Measurements from ENCODE around the gene MRPS11. TPM values are rescaled to one million over a fixed set of nuclear protein-coding genes. Genes with fewer than 3 reads are reported as not detected.
"Not testable (repeated sequence)": the region's sequence is repeated elsewhere in the genome, so short reads cannot be mapped to it uniquely, and the experiment has no call there.

MRPS11 gene
- total and polyA plus RNA-seq, 12 donors, result 47.5 to 95.0 (median 64.7) TPM

GRCh38 chr15:88467935-88468528 is 524 bp downstream of the MRPS11 start:
- peak in 2 of 9 donors; percentile 16 to 17 for TF ChIP-seq CTCF (IDR thresholded peaks at IDR 0.05)
- 2 to 6% methylated on average over 17 of the region's 17 CpGs for WGBS, 2 donors
- peak overlapping the region; percentile 84 to 98 (median 95) for H3K27ac ChIP-seq
- H3K27me3 ChIP-seq, result no peaks in the 10 kb centered on the region
- DNase-seq (no peak), ATAC-seq (no peak)
- no peaks in the 10 kb centered on the region for H3K9me3 ChIP-seq
- peaks cover 5 to 55% (median 27%) of the 10 kb centered on the region in 9 donors for H3K4me1 ChIP-seq
- peak overlapping the region; percentile 76 to 94 (median 80) for H3K4me3 ChIP-seq
- intact Hi-C loops (cut with DNase I), result no loop called here
- peaks cover 0 to 63% (median 16%) of the 10 kb centered on the region in 9 donors for H3K36me3 ChIP-seq

GRCh38 chr15:88468721-88469120 is 1.2 kb downstream of the MRPS11 start:
- DNase-seq; H3K9me3 ChIP-seq; intact Hi-C loops (cut with DNase I); H3K27me3 ChIP-seq; H3K27ac ChIP-seq; ATAC-seq: not testable (repeated sequence)
- Histone ChIP-seq H3K4me1 (peaks cover 5 to 49% (median 27%) of the 10 kb centered on the region in 9 donors), H3K36me3 (peaks cover 0 to 63% (median 16%) of the 10 kb centered on the region in 9 donors), H3K4me3 (peak overlapping the region in 6 of 10 donors; percentile 76 to 94 (median 80))
- WGBS, 2 donors, result 94 to 96% methylated on average over 10 of the region's 10 CpGs

GRCh38 chr15:88469321-88469720 is 1.8 kb downstream of the MRPS11 start:
- intact Hi-C loops (cut with DNase I), result no loop called here
- Histone ChIP-seq H3K27me3 (no peaks in the 10 kb centered on the region), H3K9me3 (no peaks in the 10 kb centered on the region), H3K36me3 (peaks cover 0 to 63% (median 18%) of the 10 kb centered on the region in 9 donors), H3K4me3 (no peak overlapping the region), H3K4me1 (peaks cover 5 to 45% (median 27%) of the 10 kb centered on the region in 9 donors), H3K27ac (no peak overlapping the region)
- no peak for TF ChIP-seq CTCF (IDR thresholded peaks at IDR 0.05)
- DNase-seq (no peak), ATAC-seq (no peak)
- 89 to 100% methylated on average over 2 of the region's 2 CpGs for whole genome bisulfite sequencing, 2 donors

- H3K36me3 ChIP-seq, result peaks cover 0 to 63% (median 23%) of the 10 kb centered on the region in 9 donors
- no peak for ATAC-seq
- H3K27ac ChIP-seq, result no peak overlapping the region
- 92% methylated on average over 6 of the region's 6 CpGs for WGBS, 2 donors
- no peaks in the 10 kb centered on the region for H3K27me3 ChIP-seq
- H3K4me3 ChIP-seq, result no peak overlapping the region
- intact Hi-C loops (cut with DNase I), result loop anchor here in 4 of 10 donors (5.0 to 10.0 kb wide), 2 partner anchors 362 to 364 kb away; no protein-coding TSS in a partner anchor
- TF ChIP-seq CTCF (IDR thresholded peaks at IDR 0.05), result no peak
- peaks cover 5 to 38% (median 22%) of the 10 kb centered on the region in 9 donors for H3K4me1 ChIP-seq
- no peaks in the 10 kb centered on the region for H3K9me3 ChIP-seq
- no peak for DNase-seq
Measured at GRCh38 chr15:88470625-88471372, 3.3 kb downstream of the MRPS11 start.

All from heart right ventricle (tissue), 16 donors.